ENCODE measurements around the gene FIZ1. TPM values are rescaled to one million over a fixed set of nuclear protein-coding genes. Genes with fewer than 3 reads are reported as not detected.

Gene FIZ1
- total RNA-seq (10 to 100 TPM; 23.9 to 25.8 TPM), polyA plus RNA-seq (4.6 TPM)

- peaks cover 19 to 29% (median 26%) of the 10 kb centered on the region in 3 donors for H3K4me1 Mint-ChIP-seq
- peaks cover 0 to 1% of the 10 kb centered on the region in 2 donors for H3K27me3 Mint-ChIP-seq
These were observed at the start of gene FIZ1 for GRCh38 chr19:55599468-55599841. Gene FIZ1, minus strand, starts transcription at chr19:55599517. Its CDS starts 1,652 bp downstream, at chr19:55597865.

GRCh38 chr19:55648585-55649267, 49.4 kb upstream of the FIZ1 start:
- Mint-ChIP-seq H3K9me3 (peaks cover 0 to 2% (median 0%) of the 10 kb centered on the region in 5 donors), H3K4me1 (peaks cover 17 to 43% (median 24%) of the 10 kb centered on the region in 3 donors), H3K4me3 (peak overlapping the region; percentile 58 to 87 (median 67)), H3K27me3 (peaks cover 0 to 1% of the 10 kb centered on the region in 2 donors), H3K27ac (peak overlapping the region in 1 of 8 donors; percentile 46), H3K36me3 (peaks cover 0 to 13% (median 0%) of the 10 kb centered on the region in 3 donors)
- H3K36me3 ChIP-seq (ENCODE audit: insufficient read depth, low read length) = peaks cover 4% of the 10 kb centered on the region
- no peaks in the 10 kb centered on the region for H3K27me3 ChIP-seq (ENCODE audit: insufficient read depth, low read length, poor library complexity, severe bottlenecking)
- H3K9me3 ChIP-seq (ENCODE audit: low read length) = no peaks in the 10 kb centered on the region
- no peak for DNase-seq
- CTCF ChIA-PET = interaction anchor here (0.8 to 3.9 kb wide), 4 partner anchors 10 to 17 kb away, joined by 3 to 26 read pairs (median 10); no protein-coding TSS in a partner anchor
- POLR2A ChIA-PET = interaction anchor here (3.0 kb wide), 1 partner anchor 13 kb away, joined by 12 read pairs; no protein-coding TSS in a partner anchor
- H3K4me1 ChIP-seq (ENCODE audit: insufficient read depth, low read length) = peaks cover 24% of the 10 kb centered on the region
- peak overlapping the region; percentile 63 for H3K4me3 ChIP-seq (ENCODE audit: low read length)
- H3K27ac ChIP-seq (ENCODE audit: low read depth, low read length) = peak overlapping the region; percentile 69

More at GRCh38 chr19:55599468-55599841, at the start of gene FIZ1:
- Mint-ChIP-seq H3K36me3 (peaks cover 11 to 45% (median 13%) of the 10 kb centered on the region in 3 donors), H3K4me3 (peak within 1 kb of the TSS; percentile 95 to 100 (median 98)), H3K9me3 (no peaks in the 10 kb centered on the region), H3K27ac (peak within 1 kb of the TSS; percentile 91 to 100 (median 98))
- H3K4me3 ChIP-seq (ENCODE audit: low read length) = peak within 1 kb of the TSS; percentile 99
- ChIA-PET CTCF (interaction anchor here (1.0 to 3.9 kb wide), 8 partner anchors 11 to 132 kb away, joined by 3 to 15 read pairs (median 4); partner anchors contain the start of gene ZNF784), POLR2A (interaction anchor here (0.6 to 2.5 kb wide), 20 partner anchors 15 to 1430 kb away, joined by 3 to 34 read pairs (median 4); partner anchors contain the start of genes ISOC2, KMT5C, LENG8 and PPP6R1)
- no peaks in the 10 kb centered on the region for H3K27me3 ChIP-seq (ENCODE audit: insufficient read depth, low read length, poor library complexity, severe bottlenecking)
- peak within 1 kb of the TSS; percentile 91 for H3K27ac ChIP-seq (ENCODE audit: low read depth, low read length)
- H3K36me3 ChIP-seq (ENCODE audit: insufficient read depth, low read length) = peaks cover 12% of the 10 kb centered on the region
- H3K9me3 ChIP-seq (ENCODE audit: low read length) = no peaks in the 10 kb centered on the region
- DNase-seq = peak; percentile 92 to 98 (median 96)
- H3K4me1 ChIP-seq (ENCODE audit: insufficient read depth, low read length) = peaks cover 18% of the 10 kb centered on the region

- POLR2A ChIA-PET = interaction anchor here (0.7 to 3.0 kb wide), 4 partner anchors 12 to 24 kb away, joined by 3 to 12 read pairs (median 4); partner anchors contain the start of gene ZNF784
- peaks cover 0 to 5% (median 0%) of the 10 kb centered on the region in 5 donors for H3K9me3 Mint-ChIP-seq
- CTCF ChIA-PET = interaction anchor here (1.0 to 3.9 kb wide), 3 partner anchors 9 to 16 kb away, joined by 3 to 26 read pairs (median 18); no protein-coding TSS in a partner anchor
- Histone ChIP-seq H3K4me1 (ENCODE audit: insufficient read depth, low read length) (peaks cover 28% of the 10 kb centered on the region), H3K27me3 (ENCODE audit: insufficient read depth, low read length, poor library complexity, severe bottlenecking) (no peaks in the 10 kb centered on the region), H3K27ac (ENCODE audit: low read depth, low read length) (peak within 1 kb of the TSS; percentile 69), H3K4me3 (ENCODE audit: low read length) (peak within 1 kb of the TSS; percentile 63), H3K9me3 (ENCODE audit: low read length) (no peaks in the 10 kb centered on the region), H3K36me3 (ENCODE audit: insufficient read depth, low read length) (peaks cover 4% of the 10 kb centered on the region)
- H3K4me3 Mint-ChIP-seq = peak within 1 kb of the TSS; percentile 67 to 87 (median 73)
- peaks cover 23 to 46% (median 30%) of the 10 kb centered on the region in 3 donors for H3K4me1 Mint-ChIP-seq
- peak in 3 of 5 donors; percentile 31 to 72 (median 63) for DNase-seq
- peaks cover 0 to 13% (median 0%) of the 10 kb centered on the region in 3 donors for H3K36me3 Mint-ChIP-seq
- peak within 1 kb of the TSS in 6 of 8 donors; percentile 61 to 86 (median 66) for H3K27ac Mint-ChIP-seq
- no peaks in the 10 kb centered on the region for H3K27me3 Mint-ChIP-seq
These were observed 48.6 kb upstream of the FIZ1 start, which contains the start of gene CCDC106 for GRCh38 chr19:55647732-55648584. Gene CCDC106, plus strand, starts transcription at chr19:55648212. Its CDS starts 835 bp downstream, at chr19:55649047.

- Mint-ChIP-seq H3K27ac (peak overlapping the region in 4 of 8 donors; percentile 63 to 86 (median 74)), H3K27me3 (no peaks in the 10 kb centered on the region), H3K9me3 (peaks cover 0 to 5% (median 0%) of the 10 kb centered on the region in 5 donors), H3K4me3 (peak overlapping the region; percentile 54 to 86 (median 70)), H3K4me1 (peaks cover 27 to 50% (median 34%) of the 10 kb centered on the region in 3 donors), H3K36me3 (peaks cover 0 to 13% (median 0%) of the 10 kb centered on the region in 3 donors)
- CTCF ChIA-PET = interaction anchor here (1.2 to 3.9 kb wide), 3 partner anchors 10 to 143 kb away, joined by 3 to 26 read pairs (median 18); no protein-coding TSS in a partner anchor
- Histone ChIP-seq H3K4me1 (ENCODE audit: insufficient read depth, low read length) (peaks cover 29% of the 10 kb centered on the region), H3K27ac (ENCODE audit: low read depth, low read length) (peak overlapping the region; percentile 69), H3K4me3 (ENCODE audit: low read length) (peak overlapping the region; percentile 63), H3K9me3 (ENCODE audit: low read length) (no peaks in the 10 kb centered on the region), H3K36me3 (ENCODE audit: insufficient read depth, low read length) (peaks cover 4% of the 10 kb centered on the region), H3K27me3 (ENCODE audit: insufficient read depth, low read length, poor library complexity, severe bottlenecking) (no peaks in the 10 kb centered on the region)
- POLR2A ChIA-PET = interaction anchor here (0.6 to 3.0 kb wide), 5 partner anchors 12 to 170 kb away, joined by 3 to 12 read pairs (median 3); partner anchors contain the start of gene ZNF784
- no peak for DNase-seq
These were observed 47.8 kb upstream of the FIZ1 start for GRCh38 chr19:55646889-55647731.

- H3K4me1 Mint-ChIP-seq = peaks cover 36 to 61% (median 44%) of the 10 kb centered on the region in 3 donors
- ChIA-PET CTCF (interaction anchor here (1.1 to 3.9 kb wide), 2 partner anchors 8 to 9 kb away, joined by 4 to 18 read pairs; no protein-coding TSS in a partner anchor), POLR2A (interaction anchor here (2.0 kb wide), 1 partner anchor 9 kb away, joined by 6 read pairs; the partner anchor contains the start of gene U2AF2)
- H3K4me3 Mint-ChIP-seq = peak overlapping the region in 6 of 7 donors; percentile 52 to 90 (median 63)
- Histone ChIP-seq H3K27ac (ENCODE audit: low read depth, low read length) (no peak overlapping the region), H3K4me3 (ENCODE audit: low read length) (no peak overlapping the region), H3K36me3 (ENCODE audit: insufficient read depth, low read length) (peaks cover 4% of the 10 kb centered on the region), H3K4me1 (ENCODE audit: insufficient read depth, low read length) (peaks cover 34% of the 10 kb centered on the region), H3K27me3 (ENCODE audit: insufficient read depth, low read length, poor library complexity, severe bottlenecking) (no peaks in the 10 kb centered on the region), H3K9me3 (ENCODE audit: low read length) (no peaks in the 10 kb centered on the region)
- H3K27ac Mint-ChIP-seq = peak overlapping the region in 3 of 8 donors; percentile 50 to 82 (median 66)
- peaks cover 0 to 15% (median 0%) of the 10 kb centered on the region in 3 donors for H3K36me3 Mint-ChIP-seq
- no peak for DNase-seq
- no peaks in the 10 kb centered on the region for H3K27me3 Mint-ChIP-seq
- H3K9me3 Mint-ChIP-seq = peaks cover 0 to 3% (median 0%) of the 10 kb centered on the region in 5 donors
These were observed 46.2 kb upstream of the FIZ1 start for GRCh38 chr19:55645512-55645881.

GRCh38 chr19:55644842-55645511, 45.7 kb upstream of the FIZ1 start:
- H3K4me3 Mint-ChIP-seq = peak overlapping the region; percentile 84 to 98 (median 90)
- CTCF ChIA-PET = interaction anchor here (1.1 to 3.9 kb wide), 4 partner anchors 8 to 13 kb away, joined by 3 to 18 read pairs (median 4); no protein-coding TSS in a partner anchor
- peak overlapping the region in 1 of 8 donors; percentile 85 for H3K27ac Mint-ChIP-seq

More at GRCh38 chr19:55644842-55645511, 45.7 kb upstream of the FIZ1 start:
- POLR2A ChIA-PET = interaction anchor here (2.0 kb wide), 1 partner anchor 10 kb away, joined by 6 read pairs; the partner anchor contains the start of gene U2AF2
- H3K36me3 ChIP-seq (ENCODE audit: insufficient read depth, low read length) = peaks cover 4% of the 10 kb centered on the region
- Mint-ChIP-seq H3K36me3 (peaks cover 0 to 15% (median 0%) of the 10 kb centered on the region in 3 donors), H3K4me1 (peaks cover 39 to 63% (median 49%) of the 10 kb centered on the region in 3 donors), H3K27me3 (no peaks in the 10 kb centered on the region), H3K9me3 (peaks cover 0 to 3% (median 0%) of the 10 kb centered on the region in 5 donors)
- DNase-seq = no peak
- peak overlapping the region; percentile 72 for H3K27ac ChIP-seq (ENCODE audit: low read depth, low read length)
- H3K4me1 ChIP-seq (ENCODE audit: insufficient read depth, low read length) = peaks cover 37% of the 10 kb centered on the region
- no peaks in the 10 kb centered on the region for H3K9me3 ChIP-seq (ENCODE audit: low read length)
- H3K27me3 ChIP-seq (ENCODE audit: insufficient read depth, low read length, poor library complexity, severe bottlenecking) = no peaks in the 10 kb centered on the region
- H3K4me3 ChIP-seq (ENCODE audit: low read length) = no peak overlapping the region

Data from CD8-positive, alpha-beta memory T cell (primary cell).